K562 (cell line): Measurements from ENCODE around the gene FBN3. TPM values are rescaled to one million over a fixed set of nuclear protein-coding genes. Genes with fewer than 3 reads are reported as not detected.

Experiments used
- BDP1 ChIP-seq: IDR thresholded peaks from 3 replicates; pipeline ENCODE4 v1.6.1; 2011; ENCODE audit not compliant: insufficient read length, insufficient read depth
- BRD9 ChIP-seq: fragments of 450-650 bp; IDR thresholded peaks from 2 replicates; pipeline ENCODE4 v1.6.1; 2018; ENCODE audit warnings: low read depth; ENCODE audit not compliant: partially characterized antibody
- CBX8 ChIP-seq: fragments of 200-600 bp; sonication (generic); IDR thresholded peaks from 2 replicates; pipeline ENCODE4 v1.6.1; 2012; ENCODE audit warnings: borderline replicate concordance, mixed run types, low read depth, mild to moderate bottlenecking, moderate library complexity, mixed read lengths, low read length, control low read depth, inconsistent platforms; ENCODE audit not compliant: poor library complexity, severe bottlenecking; ENCODE audit errors: extremely low read depth
- CTCFL ChIP-seq: IDR thresholded peaks from 2 replicates; pipeline ENCODE4 v1.6.1; 2011; ENCODE audit warnings: borderline replicate concordance, low read depth, mild to moderate bottlenecking, moderate library complexity, low read length; ENCODE audit not compliant: insufficient read depth, poor library complexity, severe bottlenecking
- DNMT1 ChIP-seq: fragments of 450-650 bp; IDR thresholded peaks from 2 replicates; pipeline ENCODE4 v1.6.1; 2016; ENCODE audit warnings: antibody characterized with exemption, mild to moderate bottlenecking
- DPF2 ChIP-seq: fragments of 450-650 bp; IDR thresholded peaks from 2 replicates; pipeline ENCODE4 v1.6.1; 2016
- ESRRB ChIP-seq: fragments of 250-450 bp; sonication (Bioruptor Pico); IDR thresholded peaks from 2 replicates; pipeline ENCODE4 v1.5.0; 2020; ENCODE audit warnings: mild to moderate bottlenecking, moderate library complexity, borderline replicate concordance
- HNRNPUL1 ChIP-seq: fragments of 200-400 bp; formaldehyde crosslinking; IDR thresholded peaks from 2 replicates; pipeline ENCODE4 v1.6.1; 2017; ENCODE audit warnings: low read length
- JUND ChIP-seq, 2 experiments: IDR thresholded peaks; 2 replicates in 1 of 2; 3 replicates in 1 of 2; pipeline ENCODE4 v1.6.1; 2011; ENCODE audit warnings: borderline replicate concordance in 2 of 2, low read depth in 2 of 2, low read length in 2 of 2, improper control_type of control experiment in 1 of 2, missing biosample characterization in 1 of 2, missing genetic modification characterization in 1 of 2, missing genetic modification reagents in 1 of 2
- KAT7 ChIP-seq: sonication (generic); formaldehyde crosslinking; IDR thresholded peaks from 2 replicates; pipeline ENCODE4 v1.8.0; 2022; ENCODE audit warnings: missing genetic modification reagents, mild to moderate bottlenecking, borderline replicate concordance
- KDM1A ChIP-seq, 2 experiments: fragments of 450-650 bp; IDR thresholded peaks; 2 replicates each; pipeline ENCODE4 v1.6.1; 2016; ENCODE audit warnings: mild to moderate bottlenecking in 2 of 2
- POU5F1 ChIP-seq: fragments of 150-350 bp; IDR thresholded peaks from 2 replicates; pipeline ENCODE4 v1.6.1; 2014; ENCODE audit warnings: borderline replicate concordance, low read length, low read depth, mild to moderate bottlenecking; ENCODE audit not compliant: partially characterized antibody
- SFPQ ChIP-seq: fragments of 200-400 bp; formaldehyde crosslinking; IDR thresholded peaks from 2 replicates; pipeline ENCODE4 v1.6.1; 2017; ENCODE audit warnings: mild to moderate bottlenecking, low read depth, low read length, moderate library complexity
- ZBTB26 ChIP-seq: fragments of 450-650 bp; formaldehyde crosslinking; IDR thresholded peaks from 2 replicates; pipeline ENCODE4 v1.4.0; 2022; ENCODE audit warnings: missing genetic modification characterization
- ZNF408 ChIP-seq: fragments of 250-450 bp; sonication (Bioruptor Pico); IDR thresholded peaks from 2 replicates; pipeline ENCODE4 v1.4.0; 2020; ENCODE audit warnings: low read depth, mild to moderate bottlenecking, moderate library complexity
- ZNF695 ChIP-seq: fragments of 450-650 bp; formaldehyde crosslinking; IDR thresholded peaks from 2 replicates; pipeline ENCODE4 v1.4.0; 2020; ENCODE audit warnings: mild to moderate bottlenecking, moderate library complexity
- ZNF79 ChIP-seq: fragments of 250-450 bp; sonication (Bioruptor Pico); IDR thresholded peaks from 2 replicates; pipeline ENCODE4 v1.4.0; 2020; ENCODE audit warnings: low read depth, mild to moderate bottlenecking, moderate library complexity
- polyA plus RNA-seq, 8 experiments: library from polyadenylated mRNA; depleted of rRNA in 4 of 8; stranded (reverse) in 5 of 8; unstranded in 3 of 8; fragments of >200 nt; fragmentation: Nextera tagmentation in 2 of 8; fragmentation: Illumina TruSeq in 1 of 8; extraction: Ambion mirVana in 2 of 8; extraction: Trizol in 1 of 8; gene quantifications; 2 replicates each; pipeline versions ENCODE4 v1.2.1 to v1.2.3, GENCODE V29; 2011 to 2014; ENCODE audit warnings: inconsistent platforms in 1 of 8, missing spikeins in 1 of 8
- total RNA-seq, 7 experiments: library from RNA; depleted of rRNA in 6 of 7; stranded (reverse); fragments of >200 nt in 6 of 7; fragmentation: Illumina TruSeq in 2 of 7; extraction: Trizol in 2 of 7; gene quantifications; 2 replicates each; pipeline versions ENCODE4 v1.2.1 to v1.2.3, GENCODE V29; 2011 to 2021; ENCODE audit warnings: low replicate concordance in 1 of 7
- TF ChIP-seq, protein P1 (sequence below): fragments of 200-800 bp; sonication (Bioruptor generic); IDR thresholded peaks from 2 replicates; pipeline ENCODE4 v1.6.1; 2017; ENCODE audit warnings: missing genetic modification characterization, missing compliant biosample characterization

Gene FBN3
- total and polyA plus RNA-seq, 9 of the 15 experiments (the other 6 are each of a cell fraction or from before 2014, with no cell fraction given): under 0.01 to 0.29 (median 0.01) TPM; not detected in 4

- TF ChIP-seq CTCFL (no peak), DNMT1 (no peak), DPF2 (no peak; the same call in 1 of the 2 replicates), SFPQ (no peak), ESRRB (CRISPR knock-in tag) (no peak), KAT7 (CRISPR knock-in tag) (no peak), KDM1A (IDR thresholded peaks at IDR 0.05) (no peak), BRD9 (no peak), ZNF695 (CRISPR knock-in tag) (no peak), ZBTB26 (no peak), BDP1 (no peak), JUND (IDR thresholded peaks at IDR 0.05; ENCODE audit: borderline replicate concordance, low read depth, low read length) (no peak), JUND (tag; IDR thresholded peaks at IDR 0.05; ENCODE audit: borderline replicate concordance, low read depth, low read length) (no peak), ZNF79 (CRISPR knock-in tag) (no peak), ZNF408 (CRISPR knock-in tag) (no peak), CBX8 (no peak), POU5F1 (no peak), HNRNPUL1 (no peak)
- TF ChIP-seq, protein P1, sequence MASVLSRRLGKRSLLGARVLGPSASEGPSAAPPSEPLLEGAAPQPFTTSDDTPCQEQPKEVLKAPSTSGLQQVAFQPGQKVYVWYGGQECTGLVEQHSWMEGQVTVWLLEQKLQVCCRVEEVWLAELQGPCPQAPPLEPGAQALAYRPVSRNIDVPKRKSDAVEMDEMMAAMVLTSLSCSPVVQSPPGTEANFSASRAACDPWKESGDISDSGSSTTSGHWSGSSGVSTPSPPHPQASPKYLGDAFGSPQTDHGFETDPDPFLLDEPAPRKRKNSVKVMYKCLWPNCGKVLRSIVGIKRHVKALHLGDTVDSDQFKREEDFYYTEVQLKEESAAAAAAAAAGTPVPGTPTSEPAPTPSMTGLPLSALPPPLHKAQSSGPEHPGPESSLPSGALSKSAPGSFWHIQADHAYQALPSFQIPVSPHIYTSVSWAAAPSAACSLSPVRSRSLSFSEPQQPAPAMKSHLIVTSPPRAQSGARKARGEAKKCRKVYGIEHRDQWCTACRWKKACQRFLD (CRISPR knock-in tag): no peak
Observed at GRCh38 chr19:8050274-8051096, 98.9 kb downstream of the FBN3 start (continued).
